Fibroblast of lung (primary cell): Measurements from ENCODE around the gene ADPGK. TPM values are rescaled to one million over a fixed set of nuclear protein-coding genes. Genes with fewer than 3 reads are reported as not detected.

ENCODE experiments used
- DNase-seq, 2 donors: peaks; one replicate each; pipeline versions ENCODE4 v3.0.0 to v3.0.0-alpha.2; 2010; ENCODE audit warnings: low read depth in 2 of 2
- H2AFZ ChIP-seq: 2 replicates; pipeline ENCODE4 v1.5.1; 2012; ENCODE audit warnings: low read length, control low read depth, inconsistent platforms
- H3K27ac ChIP-seq: 2 replicates; pipeline ENCODE4 v1.5.1; 2011; ENCODE audit warnings: low read length, control low read depth; ENCODE audit not compliant: insufficient read depth
- H3K27me3 ChIP-seq: 2 replicates; pipeline ENCODE4 v1.5.1; 2011; ENCODE audit warnings: mild to moderate bottlenecking, low read length; ENCODE audit not compliant: control insufficient read depth, insufficient read depth
- H3K36me3 ChIP-seq: 2 replicates; pipeline ENCODE4 v1.5.1; 2011; ENCODE audit warnings: low read length; ENCODE audit not compliant: control insufficient read depth, insufficient read depth
- H3K4me1 ChIP-seq: 2 replicates; pipeline ENCODE4 v1.5.1; 2011; ENCODE audit warnings: low read length; ENCODE audit not compliant: control insufficient read depth, insufficient read depth; ENCODE audit errors: extremely low read depth
- H3K4me2 ChIP-seq: 2 replicates; pipeline ENCODE4 v1.5.1; 2011; ENCODE audit warnings: low read length, control low read depth; ENCODE audit not compliant: insufficient read depth; ENCODE audit errors: extremely low read depth
- H3K4me3 ChIP-seq, 4 experiments: fragments of 200-600 bp in 1 of 4; sonication (generic) in 1 of 4; replicated peaks in 1 of 4; 2 replicates each; pipeline ENCODE4 v1.5.1; 2011 to 2016; ENCODE audit warnings: low read length in 4 of 4, low read depth in 3 of 4, mild to moderate bottlenecking in 3 of 4, control low read depth in 2 of 4, inconsistent platforms in 1 of 4, mixed read lengths in 1 of 4; ENCODE audit not compliant: insufficient read depth in 1 of 4; ENCODE audit errors: control extremely low read depth in 1 of 4
- H3K79me2 ChIP-seq: 2 replicates; pipeline ENCODE4 v1.5.1; 2012; ENCODE audit warnings: mild to moderate bottlenecking, low read length, inconsistent platforms; ENCODE audit not compliant: control insufficient read depth, insufficient read depth
- H3K9ac ChIP-seq: 2 replicates; pipeline ENCODE4 v1.5.1; 2011; ENCODE audit warnings: mild to moderate bottlenecking, low read length, control low read depth; ENCODE audit not compliant: insufficient read depth
- H3K9me3 ChIP-seq: 2 replicates; pipeline ENCODE4 v1.5.1; 2012; ENCODE audit warnings: low read depth, low read length; ENCODE audit not compliant: control insufficient read depth, insufficient read depth
- H4K20me1 ChIP-seq: 2 replicates; pipeline ENCODE4 v1.5.1; 2011; ENCODE audit warnings: low read length; ENCODE audit not compliant: control insufficient read depth, insufficient read depth; ENCODE audit errors: extremely low read depth
- CTCF ChIP-seq, 2 donors: IDR thresholded peaks in 1 of 2; conservative IDR thresholded peaks in 1 of 2; 1 replicate in 1 of 2; 2 replicates in 1 of 2; pipeline ENCODE4 v1.5.1; 2011 to 2012; ENCODE audit warnings: low read length in 2 of 2, control low read depth in 1 of 2, inconsistent platforms in 1 of 2, low read depth in 1 of 2, mild to moderate bottlenecking in 1 of 2
- EZH2 ChIP-seq: IDR thresholded peaks from 2 replicates; pipeline ENCODE4 v1.5.1; 2012; ENCODE audit warnings: low read length, control low read depth, mild to moderate bottlenecking; ENCODE audit errors: missing control alignments
- polyA plus RNA-seq, 2 donors: library from polyadenylated mRNA; depleted of rRNA in 1 of 2; stranded (reverse) in 1 of 2; unstranded in 1 of 2; fragments of >200 nt; gene quantifications; 2 replicates each; pipeline ENCODE4 v1.2.1, GENCODE V29; 2011 to 2012; ENCODE audit warnings: missing spikeins in 1 of 2
- total RNA-seq: library from RNA; depleted of rRNA; stranded (reverse); fragments of >200 nt; gene quantifications from 2 replicates; pipeline ENCODE4 v1.2.1, GENCODE V29; 2014

Gene ADPGK
- total and polyA plus RNA-seq, 2 donors (not counting 1 experiment from before 2014, with no cell fraction given): 59.5 to 62.2 TPM

- Histone ChIP-seq H2AFZ (no peak overlapping the region), H3K27ac (no peak overlapping the region)
- TF ChIP-seq EZH2 (no peak), CTCF (conservative IDR thresholded peaks at IDR 0.05 in 1 of 2, IDR thresholded peaks at IDR 0.05 in 1 of 2; ENCODE audit: low read depth in 1 of 2, low read length in 2 of 2) (no peak)
Observed at GRCh38 chr15:72793766-72794660, 10.5 kb upstream of the ADPGK start.

GRCh38 chr15:72792431-72792830, 8.9 kb upstream of the ADPGK start:
- Histone ChIP-seq H3K36me3 (no peaks in the 10 kb centered on the region), H3K79me2 (no peaks in the 10 kb centered on the region), H3K4me1 (no peaks in the 10 kb centered on the region), H3K27ac (no peak overlapping the region), H3K27me3 (no peaks in the 10 kb centered on the region), H3K4me2 (no peak overlapping the region), H3K9ac (no peak overlapping the region), H3K4me3 (no peak overlapping the region), H3K9me3 (no peaks in the 10 kb centered on the region), H2AFZ (no peak overlapping the region), H4K20me1 (no peaks in the 10 kb centered on the region)
- TF ChIP-seq CTCF (conservative IDR thresholded peaks at IDR 0.05 in 1 of 2, IDR thresholded peaks at IDR 0.05 in 1 of 2; ENCODE audit: low read depth in 1 of 2, low read length in 2 of 2) (no peak), EZH2 (no peak)
- no peak for DNase-seq

More at GRCh38 chr15:72793766-72794660, 10.5 kb upstream of the ADPGK start:
- no peak overlapping the region for H3K4me3 ChIP-seq
- H3K36me3 ChIP-seq: no peaks in the 10 kb centered on the region
- no peaks in the 10 kb centered on the region for H3K4me1 ChIP-seq
- H3K9me3 ChIP-seq: no peaks in the 10 kb centered on the region
- H3K9ac ChIP-seq: no peak overlapping the region
- no peaks in the 10 kb centered on the region for H3K27me3 ChIP-seq
- DNase-seq: no peak
- no peaks in the 10 kb centered on the region for H3K79me2 ChIP-seq
- no peak overlapping the region for H3K4me2 ChIP-seq
- no peaks in the 10 kb centered on the region for H4K20me1 ChIP-seq

- no peak overlapping the region for H3K27ac ChIP-seq
- no peaks in the 10 kb centered on the region for H3K36me3 ChIP-seq
- no peak overlapping the region for H3K4me2 ChIP-seq
- H3K9ac ChIP-seq: no peak overlapping the region
- no peaks in the 10 kb centered on the region for H3K79me2 ChIP-seq
- H3K27me3 ChIP-seq: no peaks in the 10 kb centered on the region
- no peaks in the 10 kb centered on the region for H4K20me1 ChIP-seq
- no peaks in the 10 kb centered on the region for H3K4me1 ChIP-seq
- TF ChIP-seq EZH2 (no peak), CTCF (conservative IDR thresholded peaks at IDR 0.05 in 1 of 2, IDR thresholded peaks at IDR 0.05 in 1 of 2; ENCODE audit: low read depth in 1 of 2, low read length in 2 of 2) (no peak)
- DNase-seq: peak; percentile 37 to 41
- H2AFZ ChIP-seq: no peak overlapping the region
- no peak overlapping the region for H3K4me3 ChIP-seq
- H3K9me3 ChIP-seq: no peaks in the 10 kb centered on the region
Observed at GRCh38 chr15:72790302-72790910, 6.8 kb upstream of the ADPGK start.
